ENCODE data around the gene IL16.

IL16 gene

GRCh38 chr15:81299630-81300273 is 103.1 kb downstream of the IL16 start:
- Histone ChIP-seq H3K4me1 (ENCODE audit: low read length) (peaks cover 69% of the 10 kb centered on the region), H3K27ac (ENCODE audit: low read length) (peak overlapping the region; percentile 89), H2AFZ (ENCODE audit: low read length) (no peak overlapping the region), H3K4me2 (ENCODE audit: low read depth, low read length) (peak overlapping the region; percentile 84), H3K36me3 (replicated peaks; ENCODE audit: insufficient read depth, low read length) (peaks cover 2% of the 10 kb centered on the region; the same call in 1 of the 2 replicates), H3F3A (ENCODE audit: insufficient read depth, low read length) (peaks cover 76% of the 10 kb centered on the region), H3K9me2 (replicated peaks; ENCODE audit: insufficient read depth, low read length) (no peaks in the 10 kb centered on the region), H3K9ac (ENCODE audit: low read length) (peak overlapping the region; percentile 76), H3K4me3 (ENCODE audit: low read length) (peak overlapping the region; percentile 77), H3K27me3 (replicated peaks; ENCODE audit: insufficient read depth, low read length) (no peaks in the 10 kb centered on the region), H4K20me1 (ENCODE audit: insufficient read depth, low read length) (no peaks in the 10 kb centered on the region), H3K9me3 (replicated peaks; ENCODE audit: insufficient read depth, low read length) (no peaks in the 10 kb centered on the region), H3K79me2 (ENCODE audit: low read length) (peaks cover 84% of the 10 kb centered on the region)
- no peak for TF ChIP-seq CTCF (IDR thresholded peaks at IDR 0.05; ENCODE audit: low read length)
- no peak for TF ChIP-seq EZH2 (optimal IDR thresholded peaks at IDR 0.05; ENCODE audit: low read depth, low read length)
- TF ChIP-seq EZH2phosphoT487 (IDR thresholded peaks at IDR 0.05; ENCODE audit: low read length), result no peak
- DNase-seq, result no peak

DNA sequence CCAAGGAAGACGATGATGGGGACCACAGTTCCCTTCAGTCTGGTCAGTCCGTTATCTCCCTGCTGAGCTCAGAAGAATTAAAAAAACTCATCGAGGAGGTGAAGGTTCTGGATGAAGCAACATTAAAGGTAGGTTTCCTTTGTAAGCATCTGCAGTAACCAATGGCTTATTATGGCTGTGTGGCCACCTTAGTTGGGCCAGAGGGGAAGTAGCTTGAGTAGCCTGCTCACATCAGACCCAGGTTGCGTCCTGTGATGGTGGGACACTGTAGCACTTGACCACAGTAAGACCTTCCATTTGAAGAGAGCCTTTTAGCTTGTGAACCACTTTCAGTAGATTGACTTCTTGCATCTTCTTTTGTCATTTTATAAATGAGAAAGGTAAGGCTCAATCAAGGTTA is 104.7 kb downstream of the IL16 start:
- Histone ChIP-seq H3K4me3 (ENCODE audit: low read length) (peak overlapping the region; percentile 77; the same call in 1 of the 2 replicates), H3K4me1 (ENCODE audit: low read length) (peaks cover 60% of the 10 kb centered on the region)

DNA sequence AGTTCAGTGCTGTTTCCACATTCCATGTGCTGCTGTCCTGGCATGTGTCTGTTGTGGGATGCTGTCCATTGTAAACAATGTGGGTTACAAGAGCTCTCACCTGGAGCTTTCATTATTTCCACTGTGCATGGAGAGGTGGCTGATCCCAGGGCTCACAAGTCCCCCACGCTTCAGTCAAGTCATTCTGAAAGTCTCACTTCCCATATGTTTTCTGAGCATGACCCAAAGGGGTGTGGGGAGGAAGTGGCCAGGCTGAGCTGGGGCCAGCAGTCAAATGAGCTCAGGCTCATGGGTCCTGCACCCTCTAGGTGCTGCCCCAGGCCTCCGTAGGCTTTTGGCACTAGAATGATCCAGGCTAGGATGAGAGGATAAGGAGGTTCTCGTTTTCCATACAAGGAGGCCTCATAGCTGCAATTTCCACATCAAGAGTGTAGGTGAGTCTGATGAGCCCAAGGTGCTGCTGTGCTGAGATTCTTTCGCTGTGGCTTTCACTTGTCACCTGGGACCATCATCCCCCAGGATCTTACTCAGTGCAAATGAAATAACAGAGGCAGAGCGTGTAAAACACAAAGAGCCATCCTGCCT is 105.2 kb downstream of the IL16 start:
- Histone ChIP-seq H3K4me2 (ENCODE audit: low read depth, low read length) (peak overlapping the region; percentile 84), H3K27ac (ENCODE audit: low read length) (peak overlapping the region; percentile 89), H3K4me3 (ENCODE audit: low read length) (peak overlapping the region; percentile 77; the same call in 1 of the 2 replicates), H3K36me3 (replicated peaks; ENCODE audit: insufficient read depth, low read length) (peaks cover 2% of the 10 kb centered on the region), H3K9me2 (replicated peaks; ENCODE audit: insufficient read depth, low read length) (no peaks in the 10 kb centered on the region), H4K20me1 (ENCODE audit: insufficient read depth, low read length) (no peaks in the 10 kb centered on the region), H2AFZ (ENCODE audit: low read length) (no peak overlapping the region), H3K4me1 (ENCODE audit: low read length) (peaks cover 58% of the 10 kb centered on the region), H3K27me3 (replicated peaks; ENCODE audit: insufficient read depth, low read length) (no peaks in the 10 kb centered on the region), H3K9me3 (replicated peaks; ENCODE audit: insufficient read depth, low read length) (no peaks in the 10 kb centered on the region), H3K9ac (ENCODE audit: low read length) (peak overlapping the region; percentile 76), H3F3A (ENCODE audit: insufficient read depth, low read length) (peaks cover 60% of the 10 kb centered on the region), H3K79me2 (ENCODE audit: low read length) (peaks cover 94% of the 10 kb centered on the region)
- peak; percentile 60 for DNase-seq
- TF ChIP-seq EZH2phosphoT487 (IDR thresholded peaks at IDR 0.05; ENCODE audit: low read length) (no peak), EZH2 (optimal IDR thresholded peaks at IDR 0.05; ENCODE audit: low read depth, low read length) (no peak), CTCF (IDR thresholded peaks at IDR 0.05; ENCODE audit: low read length) (no peak)

More for the DNA sequence above, 104.7 kb downstream of the IL16 start:
- peak overlapping the region; percentile 89 for H3K27ac ChIP-seq (ENCODE audit: low read length)
- H2AFZ ChIP-seq (ENCODE audit: low read length), result no peak overlapping the region
- no peak for DNase-seq
- no peaks in the 10 kb centered on the region for H3K9me2 ChIP-seq (replicated peaks; ENCODE audit: insufficient read depth, low read length)
- peaks cover 64% of the 10 kb centered on the region for H3F3A ChIP-seq (ENCODE audit: insufficient read depth, low read length)
- peaks cover 91% of the 10 kb centered on the region for H3K79me2 ChIP-seq (ENCODE audit: low read length)
- peak overlapping the region; percentile 76; the same call in 1 of the 2 replicates for H3K9ac ChIP-seq (ENCODE audit: low read length)
- no peaks in the 10 kb centered on the region for H3K9me3 ChIP-seq (replicated peaks; ENCODE audit: insufficient read depth, low read length)
- no peaks in the 10 kb centered on the region for H4K20me1 ChIP-seq (ENCODE audit: insufficient read depth, low read length)
- H3K4me2 ChIP-seq (ENCODE audit: low read depth, low read length), result peak overlapping the region; percentile 84
- no peak for TF ChIP-seq CTCF (IDR thresholded peaks at IDR 0.05; ENCODE audit: low read length)
- TF ChIP-seq EZH2phosphoT487 (IDR thresholded peaks at IDR 0.05; ENCODE audit: low read length), result no peak
- TF ChIP-seq EZH2 (optimal IDR thresholded peaks at IDR 0.05; ENCODE audit: low read depth, low read length), result no peak
- H3K36me3 ChIP-seq (replicated peaks; ENCODE audit: insufficient read depth, low read length), result peaks cover 2% of the 10 kb centered on the region
- H3K27me3 ChIP-seq (replicated peaks; ENCODE audit: insufficient read depth, low read length), result no peaks in the 10 kb centered on the region
